HepG2 (cell line): ENCODE measurements around the gene EPM2A. TPM values are rescaled to one million over a fixed set of nuclear protein-coding genes. Genes with fewer than 3 reads are reported as not detected.

Experiments
- BRF2 ChIP-seq: sonication (generic); formaldehyde crosslinking; IDR thresholded peaks from 2 replicates; pipeline ENCODE4 v1.8.1; 2022; ENCODE audit warnings: mild to moderate bottlenecking, missing genetic modification reagents
- CC2D1A ChIP-seq: sonication (generic); formaldehyde crosslinking; IDR thresholded peaks from 2 replicates; pipeline ENCODE4 v1.8.1; 2023; ENCODE audit warnings: mild to moderate bottlenecking, missing genetic modification reagents
- EEA1 ChIP-seq: sonication (generic); formaldehyde crosslinking; IDR thresholded peaks from 2 replicates; pipeline ENCODE4 v1.5.1; 2020; ENCODE audit warnings: mild to moderate bottlenecking, missing genetic modification reagents, borderline replicate concordance
- ETS1 ChIP-seq: sonication (generic); formaldehyde crosslinking; IDR thresholded peaks from 2 replicates; pipeline ENCODE4 v1.4.0; 2020; ENCODE audit warnings: missing genetic modification reagents
- HOXA9 ChIP-seq: sonication (generic); formaldehyde crosslinking; IDR thresholded peaks from 2 replicates; pipeline ENCODE4 v1.8.1; 2022; ENCODE audit warnings: missing genetic modification reagents, mild to moderate bottlenecking, moderate library complexity, borderline replicate concordance
- KLF15 ChIP-seq: sonication (generic); formaldehyde crosslinking; IDR thresholded peaks from 2 replicates; pipeline ENCODE4 v1.8.1; 2023; ENCODE audit warnings: borderline replicate concordance, mild to moderate bottlenecking, inconsistent platforms, missing genetic modification reagents, mixed read lengths
- MED13 ChIP-seq: sonication (generic); formaldehyde crosslinking; IDR thresholded peaks from 2 replicates; pipeline ENCODE4 v1.5.0; 2020; ENCODE audit warnings: missing genetic modification reagents
- MLLT10 ChIP-seq: sonication (generic); formaldehyde crosslinking; IDR thresholded peaks from 2 replicates; pipeline ENCODE4 v1.4.0; 2020; ENCODE audit warnings: missing genetic modification reagents
- NCOA2 ChIP-seq: sonication (generic); formaldehyde crosslinking; IDR thresholded peaks from 2 replicates; pipeline ENCODE4 v1.8.0; 2022; ENCODE audit warnings: inconsistent platforms
- SIX4 ChIP-seq: sonication (generic); formaldehyde crosslinking; IDR thresholded peaks from 2 replicates; pipeline ENCODE4 v1.4.0; 2020; ENCODE audit warnings: missing genetic modification reagents
- SMARCC2 ChIP-seq: fragments of 450-650 bp; IDR thresholded peaks from 2 replicates; pipeline ENCODE4 v1.6.1; 2017; ENCODE audit warnings: antibody characterized with exemption, mild to moderate bottlenecking
- SP140L ChIP-seq: sonication (generic); formaldehyde crosslinking; IDR thresholded peaks from 2 replicates; pipeline ENCODE4 v1.4.0; 2020; ENCODE audit warnings: missing genetic modification reagents, borderline replicate concordance
- SP5 ChIP-seq: IDR thresholded peaks from 2 replicates; pipeline ENCODE4 v1.6.1; 2016; ENCODE audit warnings: low read depth, borderline replicate concordance
- SYNCRIP ChIP-seq: fragments of 200-400 bp; formaldehyde crosslinking; IDR thresholded peaks from 2 replicates; pipeline ENCODE4 v1.6.1; 2018; ENCODE audit warnings: mild to moderate bottlenecking, low read depth, low read length; ENCODE audit not compliant: insufficient read depth
- THRA ChIP-seq: sonication (generic); formaldehyde crosslinking; IDR thresholded peaks from 2 replicates; pipeline ENCODE4 v1.4.0; 2020; ENCODE audit warnings: missing genetic modification reagents, borderline replicate concordance
- U2AF1 ChIP-seq: fragments of 200-400 bp; formaldehyde crosslinking; optimal IDR thresholded peaks from 2 replicates; pipeline ENCODE3; 2017; ENCODE audit warnings: mild to moderate bottlenecking, low read depth, low read length
- ZNF235 ChIP-seq: sonication (generic); formaldehyde crosslinking; IDR thresholded peaks from 2 replicates; pipeline ENCODE4 v1.8.1; 2023; ENCODE audit warnings: mild to moderate bottlenecking, missing genetic modification reagents, borderline replicate concordance
- ZNF567 ChIP-seq: sonication (generic); formaldehyde crosslinking; IDR thresholded peaks from 2 replicates; pipeline ENCODE4 v1.8.1; 2023; ENCODE audit warnings: mild to moderate bottlenecking, missing genetic modification reagents, borderline replicate concordance
- ZNF598 ChIP-seq: sonication (generic); formaldehyde crosslinking; IDR thresholded peaks from 2 replicates; pipeline ENCODE4 v1.5.1; 2020; ENCODE audit warnings: mild to moderate bottlenecking, missing genetic modification reagents, borderline replicate concordance
- ZNF609 ChIP-seq: sonication (generic); formaldehyde crosslinking; IDR thresholded peaks from 2 replicates; pipeline ENCODE4 v1.4.0; 2020; ENCODE audit warnings: mild to moderate bottlenecking, missing genetic modification reagents, borderline replicate concordance
- polyA plus RNA-seq, 8 experiments: library from polyadenylated mRNA; depleted of rRNA in 3 of 8; stranded (reverse) in 7 of 8; unstranded in 1 of 8; fragments of >200 nt; fragmentation: Illumina TruSeq in 4 of 8; extraction: Trizol in 4 of 8; gene quantifications; 2 replicates each; pipeline versions ENCODE4 v1.2.1 to v1.2.3, GENCODE V29; 2011 to 2016; ENCODE audit warnings: low read depth in 4 of 8, missing spikeins in 1 of 8, mixed read lengths in 1 of 8; ENCODE audit not compliant: insufficient read depth in 1 of 8
- total RNA-seq, 5 experiments: library from RNA; depleted of rRNA; stranded (reverse); fragments of >200 nt; fragmentation: Illumina TruSeq; extraction: Trizol; gene quantifications; 2 replicates each; pipeline ENCODE4 v1.2.3, GENCODE V29; 2016; ENCODE audit warnings: low read depth in 1 of 5

The EPM2A gene
- total and polyA plus RNA-seq, 2 of the 13 experiments (the other 11 are each of a cell fraction or from before 2014, with no cell fraction given) = 4.6 to 9.2 TPM

- TF ChIP-seq ZNF235 (CRISPR knock-in tag) = 0 out of 2 replicates have a peak, but pooled peaks have one; percentile 11
- TF ChIP-seq ZNF567 (CRISPR knock-in tag) = peak; percentile 47; the same call in 1 of the 2 replicates
- TF ChIP-seq MED13 (CRISPR knock-in tag) = no peak; the same call in 1 of the 2 replicates
- peak; percentile 37; the same call in 1 of the 2 replicates for TF ChIP-seq ZNF609
- TF ChIP-seq SIX4 (CRISPR knock-in tag) = 0 out of 2 replicates have a peak, but pooled peaks have one; percentile 15
- TF ChIP-seq ZNF598 (CRISPR knock-in tag) = peak; percentile 99
- 0 out of 2 replicates have a peak, but pooled peaks have one; percentile 70 for TF ChIP-seq HOXA9 (CRISPR knock-in tag)
- TF ChIP-seq U2AF1 = peak; percentile 20
- TF ChIP-seq SYNCRIP = no peak
- peak; percentile 66; the same call in 1 of the 2 replicates for TF ChIP-seq EEA1 (CRISPR knock-in tag)
- TF ChIP-seq SMARCC2 = no peak
- TF ChIP-seq BRF2 (CRISPR knock-in tag) = peak; percentile 90
- peak; percentile 90; the same call in 1 of the 2 replicates for TF ChIP-seq THRA (CRISPR knock-in tag)
- peak; percentile 53 for TF ChIP-seq SP5 (CRISPR knock-in tag)
- TF ChIP-seq MLLT10 = no peak
- TF ChIP-seq NCOA2 (CRISPR knock-in tag) = peak; percentile 53
- no peak for TF ChIP-seq SP140L (CRISPR knock-in tag)
- peak; percentile 88 for TF ChIP-seq KLF15 (CRISPR knock-in tag)
- no peak for TF ChIP-seq ETS1
- 0 out of 2 replicates have a peak, but pooled peaks have one; percentile 59 for TF ChIP-seq CC2D1A
Measured at GRCh38 chr6:145734486-145735355, 599 bp downstream of the EPM2A start (continued).
